Hematopoietic multipotent progenitor cell treated with erythropoietin and hydrocortisone succinate and interleukin-3 and kit ligand, for 8 days (in vitro differentiated cells): Measurements from ENCODE around the gene DOCK2.

ENCODE experiments used
- DNase-seq: peaks from one replicate; pipeline ENCODE4 v3.0.0-alpha.2; 2015

Gene DOCK2

GRCh38 chr5:169873642-169874041 lies 236.6 kb downstream of the DOCK2 start:
- no peak for DNase-seq

DNA sequence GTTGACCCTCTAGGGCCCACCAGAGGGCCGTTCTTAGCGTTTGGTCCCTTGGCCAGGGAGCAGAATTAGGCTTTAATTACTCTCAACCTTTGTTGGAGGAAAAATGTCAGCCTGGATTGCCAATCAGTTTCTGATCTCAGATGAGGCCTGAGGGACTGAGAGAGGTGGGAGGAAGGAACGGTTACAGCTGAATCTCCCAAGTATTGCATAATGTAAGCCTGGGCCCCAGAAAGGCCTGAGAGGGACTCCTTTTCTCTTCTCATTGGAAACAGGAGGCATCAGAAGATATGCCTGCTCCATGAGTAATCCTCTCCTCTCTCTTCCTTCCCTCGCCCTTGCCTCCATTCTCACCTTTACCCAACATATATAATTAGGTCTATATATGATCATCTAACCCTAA lies 237.5 kb downstream of the DOCK2 start:
- no peak for DNase-seq

- no peak for DNase-seq
These were observed 238.1 kb downstream of the DOCK2 start for GRCh38 chr5:169875091-169875728.

GRCh38 chr5:169875731-169876130 lies 238.7 kb downstream of the DOCK2 start:
- DNase-seq, result no peak

- DNase-seq, result no peak
These were observed 239.3 kb downstream of the DOCK2 start for GRCh38 chr5:169876386-169876785.

DNA sequence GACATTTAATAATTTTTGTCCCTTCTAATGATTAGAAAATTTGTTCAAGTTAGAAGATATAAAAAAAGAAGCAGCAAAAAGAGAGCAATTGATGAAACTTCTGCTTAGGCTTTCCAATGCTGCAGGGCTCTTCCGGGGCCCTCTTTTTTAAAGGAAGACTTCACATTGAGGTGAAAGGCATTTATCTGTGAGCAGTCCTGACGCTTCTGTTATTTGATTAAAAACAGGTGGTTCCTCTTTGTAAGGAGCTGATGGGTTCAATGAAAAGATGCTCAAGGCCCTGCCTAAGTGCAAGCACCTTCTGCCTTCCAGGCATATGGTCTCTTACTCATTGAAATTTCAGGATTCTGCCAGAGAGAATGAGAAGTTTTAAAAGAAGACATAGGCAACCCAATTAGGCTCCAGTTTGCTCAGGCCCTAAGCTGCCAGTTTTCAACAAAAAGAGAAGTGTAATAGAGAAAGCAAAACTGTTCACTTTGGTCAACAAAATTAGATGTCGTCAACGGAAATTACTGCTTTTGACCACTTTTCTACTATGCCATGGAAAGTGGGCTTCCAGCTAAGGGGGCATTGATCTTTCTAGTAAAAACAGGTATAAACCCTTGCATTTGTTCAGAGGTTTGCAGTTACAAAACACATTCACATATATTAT lies 243.1 kb downstream of the DOCK2 start:
- DNase-seq, result no peak

DNA sequence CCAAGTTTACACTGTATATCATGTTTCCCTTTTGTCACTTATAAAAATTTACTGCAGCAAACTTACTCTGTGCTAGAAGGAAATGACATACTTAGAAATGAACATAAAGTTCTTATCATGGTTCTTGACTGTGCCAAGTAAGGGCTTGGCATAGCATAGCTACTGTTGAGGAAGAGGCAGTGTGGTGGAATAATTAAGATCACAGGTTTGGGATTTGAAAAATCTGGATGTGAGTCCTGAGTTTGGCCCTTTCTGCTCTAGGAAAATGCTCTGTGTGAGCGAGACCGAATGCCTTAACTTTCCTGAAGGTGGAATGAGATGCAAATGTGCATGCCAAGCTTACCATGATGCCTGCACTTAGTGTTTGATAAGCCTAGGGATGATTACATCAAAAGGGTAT lies 243.7 kb downstream of the DOCK2 start:
- no peak for DNase-seq

DNA sequence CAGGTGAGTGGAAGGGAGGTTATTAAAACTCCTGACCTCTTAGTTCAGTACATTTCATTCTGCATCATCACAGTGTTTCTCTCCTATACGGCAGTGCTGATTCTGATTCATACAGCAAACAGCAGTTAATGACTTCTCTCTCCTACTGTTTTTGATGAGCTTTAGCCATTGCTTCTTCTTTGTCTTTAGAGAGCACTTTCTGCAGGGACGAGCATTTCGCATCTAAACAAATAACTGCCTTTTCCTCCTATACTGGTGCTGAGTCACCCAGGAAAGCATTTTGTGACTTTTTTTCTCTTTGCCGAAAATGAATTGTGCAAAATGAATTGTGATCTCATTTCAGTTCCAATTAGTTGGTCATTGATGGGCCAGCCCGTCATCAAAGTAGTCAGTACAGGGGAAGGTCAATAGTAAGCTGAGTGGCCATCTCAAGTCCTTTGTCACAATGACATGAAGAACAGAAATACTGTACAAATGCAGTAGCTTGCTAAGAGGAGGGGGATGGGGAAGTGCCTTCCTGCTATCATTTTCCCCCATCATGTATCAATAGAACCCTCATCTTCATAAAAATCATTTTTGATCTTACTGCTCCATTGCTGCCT lies 244.7 kb downstream of the DOCK2 start:
- DNase-seq, result no peak

DNA sequence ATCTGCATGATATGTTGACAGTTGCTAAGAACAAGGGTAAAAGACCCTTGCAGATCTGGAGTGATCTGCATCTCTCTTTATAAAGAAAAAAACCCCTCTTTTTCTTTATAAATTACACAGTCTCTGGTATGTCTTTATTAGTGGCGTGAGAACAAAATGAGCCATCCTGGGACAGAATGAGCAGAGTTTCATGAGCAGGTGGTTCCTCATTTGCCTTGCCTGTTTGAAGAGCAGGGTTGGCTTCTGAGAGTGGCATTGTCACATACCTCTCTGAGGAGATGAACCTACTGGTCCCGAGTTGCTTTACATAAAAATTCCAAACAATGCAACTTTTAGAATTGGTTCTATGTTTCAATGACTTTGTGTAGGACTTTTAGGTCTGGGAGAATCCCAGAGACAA lies 249.0 kb downstream of the DOCK2 start:
- DNase-seq, result no peak

GRCh38 chr5:169886677-169887076 lies 249.6 kb downstream of the DOCK2 start:
- no peak for DNase-seq

DNA sequence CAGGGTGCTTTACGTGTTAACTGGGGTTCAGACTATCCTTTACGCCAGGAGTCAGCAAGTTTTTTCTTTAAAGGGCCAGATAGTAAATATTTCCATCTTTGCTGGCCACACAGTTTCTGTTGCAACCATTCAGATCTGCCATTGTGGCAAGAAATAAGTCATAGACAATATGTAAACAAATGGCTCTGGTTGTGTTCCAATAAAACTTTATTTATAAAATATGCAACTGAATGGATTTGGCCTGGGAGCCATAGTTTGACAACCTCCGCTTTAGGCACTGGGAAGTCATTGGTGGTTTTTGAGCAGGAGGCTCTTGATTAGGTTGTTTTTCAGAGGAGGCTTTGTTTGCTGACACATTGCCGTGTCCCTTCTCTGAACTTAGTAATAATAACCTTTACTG lies 252.5 kb downstream of the DOCK2 start:
- no peak for DNase-seq

DNA sequence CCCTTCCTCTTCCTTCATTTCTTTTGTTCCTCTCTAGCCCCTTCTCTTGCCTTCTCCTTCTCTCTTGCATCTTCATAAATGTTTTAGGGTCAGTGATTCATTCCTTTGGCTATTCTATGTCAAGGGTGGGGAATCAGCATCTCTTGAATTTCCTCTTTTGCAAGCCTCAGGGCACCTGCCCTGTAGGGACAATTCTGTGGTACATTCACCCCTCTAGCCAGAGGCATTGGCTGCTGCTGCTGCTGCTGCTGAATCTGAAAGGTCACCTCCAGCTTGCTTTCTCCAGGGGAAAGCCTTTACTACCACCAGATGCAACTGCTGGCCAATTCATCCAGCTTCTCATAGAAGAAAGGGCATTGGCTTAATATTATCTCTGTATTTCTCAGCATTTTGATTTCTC lies 255.9 kb downstream of the DOCK2 start:
- DNase-seq, result no peak

DNA sequence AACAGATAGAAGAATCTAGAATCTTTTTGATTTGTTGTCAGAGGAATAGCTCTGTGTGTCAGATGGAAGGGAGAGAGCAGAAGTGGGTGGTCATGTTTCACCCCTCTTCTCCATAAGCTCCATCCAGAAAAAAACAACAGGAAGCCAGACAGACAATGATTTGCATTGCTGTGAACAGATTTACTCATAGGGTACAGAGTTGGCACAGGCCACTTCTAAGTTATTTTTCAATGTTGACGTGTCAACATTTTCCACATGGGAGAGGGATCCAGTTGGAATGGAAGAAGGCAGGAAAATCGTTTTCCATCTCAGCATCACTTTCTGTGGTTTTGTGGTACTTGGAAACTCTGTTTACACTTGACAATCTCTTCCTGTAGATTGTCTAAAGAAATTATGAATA lies 256.5 kb downstream of the DOCK2 start:
- DNase-seq, result no peak

- no peak for DNase-seq
These were observed 258.9 kb downstream of the DOCK2 start for GRCh38 chr5:169895926-169896325.

- no peak for DNase-seq
These were observed 260.4 kb downstream of the DOCK2 start for GRCh38 chr5:169897481-169897880.

- no peak for DNase-seq
These were observed 264.8 kb downstream of the DOCK2 start for GRCh38 chr5:169901896-169902295.

- no peak for DNase-seq
These were observed 267.0 kb downstream of the DOCK2 start for GRCh38 chr5:169904059-169904458.

GRCh38 chr5:169904508-169904907 lies 267.4 kb downstream of the DOCK2 start:
- DNase-seq, result no peak

DNA sequence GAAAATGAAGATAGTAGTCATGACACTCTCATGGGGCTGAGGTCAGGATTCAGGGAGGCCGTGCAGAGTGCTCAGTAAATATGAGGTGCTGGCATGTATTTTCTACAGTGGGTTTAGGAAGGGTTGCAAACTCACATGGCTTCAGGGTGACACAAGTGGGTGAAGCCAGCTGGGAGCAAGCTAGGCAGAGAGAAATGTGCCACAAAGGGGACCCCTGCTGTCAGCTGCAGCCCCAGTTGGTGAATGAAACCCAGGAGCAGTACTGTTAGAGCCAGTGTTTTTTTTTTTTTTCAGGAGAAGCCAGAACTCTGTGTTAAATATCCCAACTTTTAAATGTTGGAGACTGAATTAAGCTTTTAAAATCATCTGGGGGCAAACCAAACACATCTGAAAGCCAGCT lies 267.9 kb downstream of the DOCK2 start:
- DNase-seq, result no peak

DNA sequence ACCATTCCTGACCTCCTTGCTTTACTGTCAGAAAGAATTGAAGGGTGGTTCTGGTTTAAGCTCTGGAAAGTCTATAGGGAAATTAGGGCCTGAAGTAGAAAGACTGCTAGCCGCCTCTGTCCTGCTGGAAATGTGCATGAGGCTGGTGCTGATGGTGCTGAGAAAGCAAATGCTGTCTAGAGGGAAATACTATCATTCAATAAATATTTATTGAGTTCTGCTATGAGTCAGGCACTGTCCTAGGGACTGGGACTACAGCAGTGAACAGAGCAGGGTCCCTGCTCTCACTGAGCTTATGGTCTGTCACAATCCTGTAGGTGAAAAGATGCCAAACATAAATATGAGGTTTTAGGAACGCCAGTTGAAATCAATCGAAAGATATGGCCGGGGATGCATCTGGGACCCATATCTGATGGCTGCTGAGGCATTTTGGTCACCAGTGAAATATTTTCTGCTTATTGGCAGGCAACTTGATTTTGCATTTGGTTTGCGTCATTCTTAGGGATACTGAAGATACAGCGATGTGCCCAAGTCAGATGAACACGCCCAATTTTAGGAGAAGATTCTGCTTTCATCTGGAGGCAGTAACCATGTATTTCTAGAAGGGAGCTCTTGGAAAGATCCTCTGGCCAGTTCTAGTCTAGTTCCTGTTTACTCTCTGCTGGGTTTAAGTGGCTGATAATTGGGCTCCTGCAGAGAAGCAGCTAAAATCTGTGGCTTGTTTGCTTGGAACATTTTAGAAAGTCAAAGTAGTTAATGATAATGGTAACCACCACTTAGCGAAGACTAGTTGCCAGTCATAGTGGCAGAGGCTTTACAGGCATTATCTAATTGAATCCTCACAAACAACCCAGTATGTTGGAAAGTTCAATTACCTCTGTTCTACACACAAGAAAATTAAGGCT lies 269.9 kb downstream of the DOCK2 start:
- no peak for DNase-seq

DNA sequence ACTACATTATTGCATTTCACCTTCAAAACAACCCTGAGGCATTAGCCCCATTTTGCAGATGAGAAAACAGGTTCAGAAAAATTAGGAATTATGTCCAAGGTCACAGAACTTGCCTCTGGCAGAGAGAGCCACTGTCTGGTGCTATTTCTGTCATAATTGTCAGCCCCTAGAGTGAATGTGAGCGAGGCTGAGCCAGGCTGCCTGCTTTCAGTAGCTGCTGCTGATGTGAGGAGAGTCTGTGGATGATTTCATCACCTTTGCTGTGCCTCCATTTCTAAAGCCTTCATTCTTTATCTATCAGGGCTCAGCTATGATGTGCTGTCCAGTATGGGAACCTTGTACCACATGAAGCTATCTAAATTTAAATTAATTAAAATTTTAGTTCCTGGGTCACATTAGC lies 271.8 kb downstream of the DOCK2 start:
- no peak for DNase-seq

GRCh38 chr5:169909945-169910344 lies 272.9 kb downstream of the DOCK2 start:
- DNase-seq, result no peak

DNA sequence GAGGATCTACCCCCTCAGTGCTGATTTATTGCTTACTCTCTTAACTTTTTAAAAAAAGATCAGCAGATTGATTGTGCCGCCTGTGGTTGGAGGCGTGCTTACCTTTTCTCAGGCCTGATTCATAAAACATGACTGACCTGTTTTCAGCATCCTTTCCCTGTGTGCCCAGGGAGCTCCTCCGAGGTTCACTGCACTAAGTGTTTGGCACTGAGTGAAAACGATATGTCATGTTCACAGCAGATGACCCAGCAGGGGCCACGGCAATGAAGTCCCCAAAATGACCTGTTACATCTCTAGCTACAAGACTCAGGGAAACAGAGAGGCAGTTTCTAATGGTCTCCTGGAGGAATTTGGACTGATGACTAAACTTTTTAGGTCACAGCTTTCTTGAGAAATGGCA lies 273.3 kb downstream of the DOCK2 start:
- DNase-seq, result no peak
